ENCODE measurements around the gene PLIN3.
"Not testable (repeated sequence)": the region's sequence is repeated elsewhere in the genome, so short reads cannot be mapped to it uniquely, and the experiment has no call there.

The PLIN3 gene

DNA sequence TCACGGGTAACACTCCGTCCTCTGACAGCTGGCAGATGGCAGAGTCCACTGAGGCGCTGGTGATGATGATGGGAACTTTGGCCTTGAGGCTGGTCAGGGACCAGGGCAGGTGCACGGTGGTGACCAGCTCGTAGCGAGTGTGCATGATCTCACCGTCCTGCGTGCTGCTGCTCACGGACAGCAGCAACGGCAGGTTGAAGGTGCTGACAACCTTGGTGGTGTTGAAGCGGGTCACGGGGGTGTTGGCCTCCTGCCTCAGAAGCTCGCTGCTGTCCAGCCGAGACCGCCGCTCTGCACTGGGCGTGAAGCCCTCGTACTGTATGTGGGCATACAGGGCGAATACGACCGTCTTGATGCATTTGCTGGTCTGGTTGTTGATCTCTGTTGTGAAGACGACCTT, 23.6 kb upstream of the PLIN3 start:
- no peak for DNase-seq

DNA sequence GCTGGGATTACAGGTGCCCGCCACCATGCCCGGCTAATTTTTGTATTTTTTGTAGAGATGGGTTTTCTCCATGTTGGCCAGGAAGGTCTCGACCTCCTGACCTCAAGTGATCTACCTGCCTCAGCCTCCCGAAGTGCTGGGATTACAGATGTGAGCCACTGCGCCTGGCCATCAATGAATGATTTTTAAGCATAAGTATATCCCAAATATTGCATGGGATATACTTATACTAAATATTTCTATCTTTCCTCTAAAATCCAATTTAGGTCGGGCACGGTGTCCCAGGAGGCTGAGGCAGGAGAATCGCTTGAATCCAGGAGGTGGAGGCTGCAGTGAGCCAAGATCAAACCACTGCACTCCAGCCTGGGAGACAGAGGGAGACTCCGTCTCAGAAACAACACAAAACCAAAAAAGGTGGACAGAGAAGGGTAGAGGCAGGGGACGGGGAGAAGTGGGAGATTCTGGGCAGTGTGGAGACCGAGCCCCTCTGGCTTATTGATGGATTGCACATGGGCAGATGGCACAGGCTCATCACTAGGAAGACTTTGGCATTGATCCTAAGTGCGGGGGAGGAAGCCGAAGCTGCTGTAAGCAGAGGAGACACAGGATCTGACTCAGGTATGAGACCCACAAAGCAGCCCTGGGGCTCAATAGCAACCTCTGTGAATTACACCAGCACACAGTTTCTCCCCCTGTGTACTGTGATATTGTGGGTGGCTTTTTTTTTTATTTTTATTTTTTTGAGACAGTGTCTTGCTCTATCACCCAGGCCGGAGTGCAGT, 21.8 kb upstream of the PLIN3 start:
- DNase-seq = no peak

DNA sequence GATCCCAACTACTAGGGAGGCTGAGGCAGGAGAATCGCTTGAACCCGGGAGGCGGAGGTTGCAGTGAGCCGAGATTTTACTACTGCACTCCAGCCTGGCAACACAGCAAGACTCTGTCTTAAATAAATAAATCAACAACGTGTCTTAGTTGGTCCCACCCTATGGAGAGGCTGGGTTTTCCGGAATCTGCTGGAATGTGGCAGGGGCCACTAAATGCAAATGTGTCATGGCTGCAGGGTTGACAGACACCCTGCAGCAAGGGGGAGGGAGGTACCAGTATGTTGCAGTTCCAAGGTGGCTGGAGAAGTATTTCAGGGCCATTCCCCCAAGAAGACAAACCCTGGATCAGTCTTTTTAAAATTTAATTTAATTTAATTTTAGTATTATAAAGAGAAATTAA, 20.3 kb upstream of the PLIN3 start:
- not testable (repeated sequence) for DNase-seq

DNA sequence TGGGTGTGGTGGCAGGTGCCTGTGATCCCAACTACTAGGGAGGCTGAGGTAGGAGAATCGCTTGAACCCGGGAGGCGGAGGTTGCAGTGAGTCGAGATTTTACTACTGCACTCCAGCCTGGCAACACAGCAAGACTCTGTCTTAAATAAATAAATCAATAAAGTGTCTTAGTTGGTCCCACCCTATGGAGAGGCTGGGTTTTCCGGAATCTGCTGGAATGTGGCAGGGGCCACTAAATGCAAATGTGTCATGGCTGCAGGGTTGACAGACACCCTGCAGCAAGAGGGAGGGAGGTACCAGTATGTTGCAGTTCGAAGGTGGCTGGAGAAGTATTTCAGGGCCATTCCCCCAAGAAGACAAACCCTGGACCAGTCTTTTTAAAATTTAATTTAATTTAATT, 17.5 kb upstream of the PLIN3 start:
- not testable (repeated sequence) for DNase-seq

DNA sequence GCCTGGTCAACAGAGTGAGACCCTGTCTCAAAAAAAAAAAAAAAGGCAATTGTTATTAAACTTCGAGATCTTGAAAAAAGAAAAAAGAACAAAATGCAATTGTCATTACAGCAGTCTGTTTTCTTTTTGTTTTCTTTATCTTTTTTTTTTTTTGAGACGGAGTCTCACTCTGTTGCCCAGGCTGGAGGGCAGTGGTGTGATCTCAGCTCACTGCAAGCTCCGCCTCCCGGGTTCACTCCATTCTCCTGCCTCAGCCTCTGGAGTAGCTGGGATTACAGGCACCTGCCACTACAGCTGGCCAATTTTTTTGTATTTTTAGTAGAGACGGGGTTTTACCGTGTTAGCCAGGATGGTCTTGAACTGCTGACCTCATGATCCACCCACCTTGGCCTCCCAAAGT, 15.4 kb upstream of the PLIN3 start:
- not testable (repeated sequence) for DNase-seq

DNA sequence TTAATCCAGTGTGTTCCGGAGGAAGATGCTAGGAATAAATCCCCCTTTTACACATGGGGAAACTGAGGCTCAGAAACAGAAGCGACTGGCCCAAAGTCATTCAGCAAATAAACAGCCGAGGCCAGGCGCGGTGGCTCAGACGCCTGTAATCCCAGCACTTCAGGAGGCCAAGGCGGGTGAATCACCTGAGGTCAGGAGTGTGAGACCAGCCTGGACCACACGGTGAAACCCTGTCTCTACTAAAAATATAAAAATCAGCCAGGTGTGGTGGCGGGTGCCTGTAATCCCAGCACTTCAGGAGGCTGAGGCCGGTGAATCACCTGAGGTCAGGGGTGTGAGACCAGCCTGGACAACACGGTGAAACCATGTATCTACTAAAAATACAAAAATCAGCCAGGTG, 11.6 kb upstream of the PLIN3 start:
- no peak for DNase-seq

DNA sequence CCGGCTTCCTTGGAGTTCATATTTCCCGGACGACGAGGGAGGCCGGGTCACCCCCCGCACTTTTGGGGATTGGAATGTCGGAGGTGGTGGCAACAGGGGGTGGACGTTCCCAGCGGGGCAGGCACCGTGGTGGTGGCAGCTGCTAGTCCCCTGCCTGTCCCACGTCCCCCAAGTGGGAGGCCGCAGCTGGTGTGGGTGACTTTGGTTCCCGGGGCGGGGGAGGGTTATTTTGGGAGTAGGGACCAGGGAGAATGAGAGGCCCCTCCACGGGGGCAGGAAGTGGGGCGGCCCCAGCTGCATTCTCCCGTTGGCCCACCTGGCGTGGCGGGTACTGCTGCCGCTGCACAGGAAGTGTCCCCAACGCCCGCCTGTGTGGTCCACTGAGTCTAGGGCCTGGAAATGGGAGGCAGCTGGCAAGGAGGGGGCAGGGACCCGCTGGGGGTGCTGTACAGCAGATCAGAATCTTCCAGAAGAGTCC, 11.1 kb upstream of the PLIN3 start:
- DNase-seq = no peak

DNA sequence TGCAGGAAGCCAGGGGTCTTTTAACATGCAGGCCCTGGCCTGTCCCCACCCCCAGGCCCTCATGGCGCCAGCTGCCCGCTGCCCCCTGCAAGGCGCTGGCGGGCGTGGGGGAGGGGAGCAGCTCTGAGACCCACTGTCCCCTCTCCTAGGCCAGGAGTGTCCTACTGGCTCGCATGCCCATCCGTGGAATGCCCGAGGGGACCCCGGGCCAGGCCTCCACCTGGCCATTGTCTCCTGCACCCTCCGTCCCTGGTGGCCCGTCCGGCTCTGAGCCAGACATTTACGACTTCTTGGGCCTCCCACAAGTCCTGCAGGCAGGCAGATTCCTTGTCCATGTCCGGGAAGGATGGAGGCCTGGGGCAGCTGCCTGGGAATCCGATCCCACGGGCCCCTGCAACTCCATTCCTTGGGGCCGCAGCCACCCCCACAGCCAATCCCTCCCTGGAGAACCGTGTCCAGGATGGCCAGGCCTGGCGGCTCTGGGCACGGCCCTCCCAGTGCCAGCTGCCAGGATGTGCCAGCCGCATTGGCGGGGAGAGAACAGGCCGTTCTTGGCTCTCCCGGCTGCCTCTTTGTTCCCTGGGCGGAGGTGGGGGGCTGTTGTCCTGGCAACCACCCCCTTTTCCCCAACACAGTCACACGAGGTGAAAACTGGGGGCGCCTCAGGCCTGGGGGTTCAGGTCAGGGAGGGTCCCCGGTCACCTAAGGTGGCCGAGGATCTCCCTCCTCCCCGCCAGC, 10.5 kb upstream of the PLIN3 start:
- no peak for DNase-seq

DNA sequence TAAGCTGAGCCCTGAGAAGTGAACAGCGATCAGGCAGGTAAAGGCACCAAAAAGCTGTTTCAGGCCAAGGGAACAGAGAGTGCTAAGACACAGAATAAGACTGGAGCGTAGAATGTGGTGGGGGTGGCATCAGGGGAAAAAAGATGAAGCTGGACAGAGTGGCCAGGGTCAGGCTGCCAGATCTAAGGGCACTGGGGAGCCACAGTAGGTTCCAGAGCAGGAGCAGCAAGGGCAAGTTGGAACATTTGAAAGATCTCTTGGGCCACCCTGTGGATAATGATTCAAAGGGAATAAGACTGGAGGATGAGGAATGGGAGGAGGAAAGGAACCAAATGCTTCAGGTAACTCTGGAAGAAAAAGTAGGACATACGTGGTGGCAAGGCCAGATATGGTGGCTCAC, 6.5 kb upstream of the PLIN3 start:
- DNase-seq = no peak

DNA sequence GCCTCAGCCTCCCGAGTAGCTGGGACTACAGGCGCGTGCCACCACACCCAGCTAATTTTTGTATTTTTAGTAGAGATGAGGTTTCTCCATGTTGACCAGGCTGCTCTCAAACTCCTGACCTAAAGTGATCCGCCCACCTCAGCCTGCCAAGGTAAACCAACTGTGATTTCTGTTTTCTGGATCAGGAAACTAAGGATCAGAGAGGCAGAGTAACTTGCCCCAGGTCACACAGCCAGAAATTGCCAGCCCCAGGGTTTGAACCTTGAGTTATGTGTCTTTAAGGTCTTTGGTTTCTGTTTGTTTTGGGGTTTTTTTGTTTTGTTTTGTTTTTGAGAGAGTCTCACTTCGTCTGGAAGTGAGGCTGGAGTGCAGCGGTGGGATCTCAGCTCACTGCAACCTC, 4.2 kb upstream of the PLIN3 start:
- no peak for DNase-seq

DNA sequence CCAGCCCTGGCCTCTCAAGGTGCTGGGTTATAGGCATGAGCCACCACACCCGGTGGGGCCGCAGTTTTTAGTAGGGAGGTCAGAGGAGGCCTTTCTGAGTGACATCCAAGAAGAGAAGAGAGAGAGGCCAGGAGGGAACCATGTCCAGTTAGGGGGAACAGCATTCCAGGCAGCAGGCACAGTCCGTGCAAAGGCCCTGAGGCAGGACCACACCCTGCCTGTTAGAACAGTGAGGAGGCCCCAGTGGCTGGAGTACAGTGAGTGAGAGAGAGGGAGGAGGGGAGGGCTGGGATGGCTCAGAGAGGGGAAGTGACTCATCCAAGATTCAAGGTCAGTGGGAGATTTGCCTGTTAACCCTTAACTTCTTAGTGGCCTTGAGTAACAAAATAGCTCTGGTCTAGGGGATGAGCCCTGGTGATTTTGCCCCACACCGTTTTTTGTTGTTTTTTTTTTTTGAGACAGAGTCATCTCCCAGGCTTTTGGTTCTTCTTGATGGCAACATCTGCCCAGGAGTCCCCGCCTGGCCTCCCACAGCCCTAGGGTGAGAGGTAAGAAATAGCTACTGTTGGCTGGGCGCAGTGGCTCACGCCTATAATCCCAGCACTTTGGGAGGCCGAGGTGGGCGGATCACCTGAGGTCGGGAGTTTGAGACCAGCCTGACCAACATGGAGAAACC, 2.7 kb upstream of the PLIN3 start:
- peak; percentile 68 for DNase-seq

DNA sequence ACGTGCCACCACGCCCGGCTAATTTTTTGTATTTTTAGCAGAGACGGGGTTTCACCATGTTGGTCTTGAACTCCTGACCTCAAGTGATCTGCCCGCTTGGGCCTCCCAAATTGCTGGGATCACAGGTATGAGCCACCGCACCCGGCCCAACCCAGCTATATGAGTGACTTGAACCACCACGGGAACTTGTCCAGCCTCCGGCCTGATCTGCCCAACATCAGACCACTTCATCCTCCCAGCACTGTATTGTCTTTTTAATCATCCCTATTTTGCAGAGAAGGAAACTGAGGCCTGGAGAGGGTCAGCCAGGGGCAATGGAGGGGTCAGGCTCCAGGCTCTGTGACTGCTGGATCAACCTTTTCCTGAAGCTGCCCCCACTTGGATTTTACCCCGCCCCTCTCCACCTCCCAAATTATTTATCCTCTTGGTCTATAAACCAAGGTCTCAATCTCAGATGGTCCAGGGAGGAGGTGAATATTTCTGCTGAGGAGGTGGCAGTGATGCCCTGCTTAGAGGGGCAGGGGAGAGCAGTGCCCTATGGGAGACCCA, 893 bp upstream of the PLIN3 start:
- DNase-seq = no peak

DNA sequence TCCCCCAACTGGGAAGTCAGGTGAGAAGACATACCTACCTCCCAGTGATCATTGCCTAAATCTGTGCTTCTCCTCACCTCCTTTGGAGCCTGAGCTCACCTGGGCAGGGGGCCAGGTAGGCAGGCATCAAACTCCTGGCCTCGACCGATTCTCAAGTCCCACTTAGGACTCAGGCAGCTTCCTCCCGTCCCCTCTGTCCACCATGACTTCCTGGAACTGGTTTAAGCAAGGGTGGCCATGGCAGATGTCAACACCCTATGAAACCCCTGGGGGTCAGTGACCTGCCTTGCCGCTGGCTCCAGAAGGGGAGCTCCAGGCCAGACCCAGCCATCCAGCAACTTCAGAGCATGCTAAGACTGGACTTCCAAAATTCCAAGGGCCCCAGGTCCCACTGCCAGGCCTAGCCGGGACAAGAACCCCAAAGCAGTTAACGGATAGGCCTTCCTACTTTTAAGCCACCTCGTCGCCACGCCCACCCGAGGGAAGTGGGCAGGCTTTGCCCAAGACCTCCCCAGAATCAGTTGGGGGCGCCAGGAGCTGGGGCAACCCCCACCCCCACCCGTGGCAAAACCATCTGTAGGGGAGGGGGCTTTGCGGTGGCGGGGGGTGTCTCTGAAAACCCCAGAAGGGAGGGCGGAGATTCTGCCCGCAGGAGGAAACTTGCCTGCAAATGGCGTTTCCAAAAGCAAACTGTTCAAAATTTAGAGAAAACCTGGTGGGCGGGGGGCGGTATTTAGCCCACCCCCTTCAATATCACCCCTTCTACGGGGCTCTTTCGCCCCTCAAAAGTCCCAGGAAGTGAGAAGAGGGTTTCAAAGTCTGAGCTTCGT, 657 bp downstream of the PLIN3 start:
- DNase-seq = peak; percentile 30

DNA sequence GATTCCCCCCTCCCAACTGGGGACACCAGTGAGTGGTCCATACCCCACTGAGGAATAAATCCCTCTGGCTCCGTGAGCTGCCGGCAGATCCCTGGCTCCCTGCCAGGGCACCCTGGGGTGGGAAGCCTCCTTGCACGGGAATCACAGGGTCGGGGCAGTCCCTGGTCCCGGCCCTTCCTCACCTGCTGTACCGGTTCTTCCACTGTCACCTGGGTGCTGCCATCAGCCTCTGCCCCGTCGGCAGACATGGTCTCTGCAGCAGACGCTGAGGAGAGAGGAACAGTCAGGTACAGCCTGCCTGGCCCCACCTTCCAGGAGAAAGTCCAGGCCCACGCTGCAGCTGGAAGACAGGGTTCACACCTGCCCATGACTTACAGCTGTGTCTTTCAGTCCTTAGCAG, 6.3 kb downstream of the PLIN3 start:
- DNase-seq = no peak

DNA sequence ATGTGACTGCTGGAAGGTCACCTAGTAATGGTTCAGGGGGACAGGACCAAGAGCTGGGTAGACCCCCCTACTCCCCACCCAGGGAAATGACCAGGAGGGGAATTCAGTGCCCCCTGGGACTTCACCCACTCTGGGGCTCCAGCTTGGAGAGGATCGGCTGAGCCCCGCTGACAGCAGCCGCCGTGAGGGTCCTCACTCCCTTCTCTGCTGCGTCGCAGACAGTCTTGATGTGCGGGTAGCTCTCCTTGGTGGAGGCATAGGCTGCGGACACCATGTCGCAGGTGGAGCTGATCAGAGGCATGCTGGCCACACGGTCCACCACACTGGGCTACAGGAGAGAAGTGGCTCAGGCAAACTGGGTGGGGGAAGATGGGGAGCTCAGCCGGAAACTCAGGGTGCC, 7.8 kb downstream of the PLIN3 start:
- DNase-seq = no peak

DNA sequence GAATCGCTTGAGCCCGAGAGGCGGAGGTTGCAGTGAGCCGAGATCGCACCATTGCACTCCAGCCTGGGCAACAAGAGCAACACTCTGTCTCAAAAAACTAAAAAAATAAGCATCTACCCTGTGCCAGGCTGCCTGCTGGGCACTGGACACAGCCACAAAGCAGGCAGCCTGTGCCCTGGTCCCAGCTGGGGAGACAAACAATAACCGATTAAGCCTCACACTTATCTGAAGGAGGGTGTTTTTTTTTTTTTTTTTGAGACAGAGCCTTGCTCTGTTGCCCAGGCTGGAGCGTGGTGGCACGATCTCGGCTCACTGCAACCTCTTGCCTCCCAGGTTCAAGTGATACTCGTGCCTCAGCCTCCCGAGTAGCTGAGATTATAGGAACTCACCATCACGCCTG, 11.0 kb downstream of the PLIN3 start:
- DNase-seq = not testable (repeated sequence)

DNA sequence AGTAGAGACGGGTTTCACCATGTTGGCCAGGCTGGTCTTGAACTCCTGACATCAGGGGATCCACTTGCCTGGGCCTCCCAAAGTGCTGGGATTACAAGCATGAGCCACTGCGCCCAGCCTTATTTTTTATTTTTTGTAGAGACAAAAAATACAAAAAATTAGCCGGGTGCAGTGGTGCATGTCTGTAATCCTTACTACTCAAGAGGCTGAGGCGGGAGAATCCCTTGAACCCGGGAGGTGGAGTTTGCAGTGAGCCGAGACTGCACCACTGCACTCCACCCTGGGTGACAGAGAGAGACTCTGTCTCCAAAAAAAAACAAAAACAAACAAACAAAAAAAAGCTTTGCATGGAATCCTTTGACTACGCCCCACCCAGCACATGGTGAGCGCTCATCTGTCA, 14.0 kb downstream of the PLIN3 start:
- not testable (repeated sequence) for DNase-seq

DNA sequence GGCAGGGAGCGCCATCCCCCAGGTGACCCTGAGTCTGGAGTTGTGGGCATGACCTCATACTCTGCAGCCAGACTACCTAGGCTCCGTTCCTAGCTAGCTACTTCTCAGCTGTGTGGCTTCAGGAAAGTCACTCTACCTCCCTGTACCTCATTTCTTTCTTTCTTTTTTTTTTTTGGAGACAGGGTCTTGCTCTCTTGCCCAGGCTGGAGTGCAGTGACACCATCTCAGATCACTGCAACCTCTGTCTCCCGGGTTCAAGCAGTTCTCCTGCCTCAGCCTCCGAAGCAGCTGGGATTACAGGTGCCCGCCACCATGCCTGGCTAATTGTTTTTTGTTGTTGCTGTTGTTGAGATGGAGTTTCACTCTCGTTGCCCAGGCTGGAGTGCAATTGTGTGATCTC, 15.0 kb downstream of the PLIN3 start:
- no peak for DNase-seq

DNA sequence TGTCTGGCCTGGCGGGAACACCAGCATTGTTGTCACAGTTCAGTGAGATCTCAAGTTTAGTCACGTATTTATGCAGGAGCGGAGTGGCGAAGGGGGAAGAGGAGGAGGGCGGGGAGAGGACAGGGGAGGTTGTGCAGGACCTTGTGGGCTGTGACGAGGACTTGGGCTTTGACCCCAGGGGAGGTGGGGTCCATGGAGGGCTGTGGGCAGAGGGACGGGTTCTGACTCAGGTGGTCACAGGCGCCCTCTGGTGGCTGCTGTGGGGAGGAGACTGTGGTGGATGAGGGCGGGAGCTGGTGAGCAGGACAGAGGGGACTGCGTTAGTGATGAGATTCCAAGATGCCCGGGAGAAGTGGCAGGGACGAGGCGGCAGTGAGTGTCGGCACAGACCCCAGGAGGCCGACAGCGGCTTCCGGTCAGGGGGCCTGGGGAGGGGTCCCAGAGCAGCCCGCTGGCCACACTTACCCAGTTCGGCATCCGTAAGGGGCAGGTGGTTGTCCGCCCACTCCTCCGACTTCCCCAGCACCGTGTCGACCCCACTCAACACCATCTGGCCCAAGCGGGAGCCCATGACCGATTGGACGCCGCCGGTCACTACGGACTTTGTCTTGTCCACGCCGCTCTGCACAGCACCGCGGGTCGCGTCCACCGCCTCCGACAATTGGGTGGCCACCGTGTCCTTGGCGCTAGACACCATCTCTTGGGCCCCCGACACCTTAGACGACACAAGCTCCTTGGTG, 15.7 kb downstream of the PLIN3 start:
- peak; percentile 79 for DNase-seq

DNA sequence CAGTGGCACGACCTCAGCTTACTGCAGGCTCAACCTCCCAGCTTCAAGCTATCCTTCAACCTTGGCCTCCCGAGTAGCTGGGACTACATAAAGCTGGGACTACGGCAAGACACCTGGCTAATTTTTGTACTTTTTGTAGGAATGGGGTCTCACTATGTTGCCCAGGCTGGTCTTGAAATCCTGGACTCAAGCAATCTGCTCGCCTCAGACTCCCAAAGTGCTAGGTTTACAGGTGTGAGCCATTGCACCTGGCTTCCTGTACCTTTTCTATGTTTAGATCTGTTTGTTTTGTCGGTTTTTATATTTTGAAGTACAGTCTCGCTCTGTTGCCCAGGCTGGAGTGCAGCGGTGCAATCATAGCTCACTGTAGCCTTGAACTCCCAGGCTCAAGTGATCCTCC, 18.4 kb downstream of the PLIN3 start:
- DNase-seq = no peak

DNA sequence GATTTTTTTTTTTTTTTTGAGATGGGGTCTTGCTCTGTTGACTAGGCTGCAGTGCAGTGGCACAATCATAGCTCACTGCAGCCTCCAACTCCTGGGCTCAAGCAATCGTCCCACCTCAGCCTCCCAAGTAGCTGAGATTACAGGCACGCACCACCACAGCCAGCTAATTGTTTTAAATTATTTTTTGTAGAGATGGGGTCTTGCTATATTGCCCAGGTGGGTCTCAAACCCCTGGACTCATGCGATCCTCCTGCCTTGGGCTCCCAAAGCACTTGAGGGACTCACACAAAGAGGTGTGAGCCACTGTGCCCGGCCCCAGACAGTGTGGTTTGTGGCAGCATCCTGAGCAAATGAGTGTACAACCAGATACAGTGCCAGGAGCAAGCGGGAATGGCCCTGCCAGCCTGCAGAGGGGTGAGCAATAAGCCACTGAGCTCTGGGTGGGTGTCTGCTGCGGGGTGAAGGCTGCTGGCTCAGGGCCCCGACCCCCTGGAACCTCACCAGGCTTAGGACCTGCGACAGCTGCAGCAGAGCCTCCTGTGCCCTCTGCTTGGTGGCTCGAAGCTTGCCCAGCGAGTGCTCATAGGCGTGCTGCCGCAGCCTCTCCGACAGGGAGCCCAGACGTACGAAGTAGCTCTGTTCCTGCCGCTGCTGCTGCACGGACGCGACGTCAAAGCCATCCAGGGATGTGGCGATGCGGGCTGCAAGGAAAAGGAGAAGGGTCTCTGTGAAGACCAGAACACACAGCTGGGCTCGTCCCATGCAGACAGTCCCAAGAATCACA, 20.1 kb downstream of the PLIN3 start:
- DNase-seq = no peak

All from activated CD4-positive, alpha-beta T cell treated with anti-CD3 and anti-CD28 coated beads, Interleukin-2, Interleukin-6, amounts not matched to agents 100 ng/mL and 50 ng/mL, durations not matched to agents 16 hours and 8 hours (primary cell).